ENCODE measurements around the gene EXOC4.

The EXOC4 gene

GRCh38 chr7:133937786-133938185, 684.9 kb downstream of the EXOC4 start:
- ChIA-PET CTCF (no interaction called here), POLR2A (no interaction called here)
- WGBS (ENCODE audit: insufficient coverage): 100% methylated on average over 2 of the region's 6 CpGs

DNA sequence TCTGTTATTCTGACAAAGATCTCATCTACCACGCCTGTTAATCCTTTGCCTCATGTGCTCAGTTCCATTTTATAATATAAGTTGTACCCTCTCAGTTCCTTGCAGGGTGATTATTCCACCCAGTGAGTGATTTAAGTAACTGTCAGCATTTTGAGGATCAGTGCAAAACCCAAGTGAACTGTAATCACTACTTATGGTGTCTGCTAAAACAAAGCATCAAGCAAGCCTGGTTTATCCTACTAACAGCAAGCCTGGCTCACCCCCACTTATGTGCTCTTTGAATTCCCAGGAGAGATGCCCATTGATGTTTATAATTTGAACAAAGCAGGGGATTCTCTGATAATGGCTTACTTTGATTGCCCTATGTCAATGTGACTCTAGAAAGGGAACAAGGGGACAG, 687.5 kb downstream of the EXOC4 start:
- H3K27ac ChIP-seq (ENCODE audit: insufficient read depth in 1 of 2, low read depth in 1 of 2, low read length in 2 of 2, poor library complexity in 1 of 2, severe bottlenecking in 2 of 2): no peak overlapping the region
- no peak for DNase-seq
- WGBS (ENCODE audit: insufficient coverage): 100% methylated on average over 1 of the region's 1 CpG
- H3K27me3 ChIP-seq (replicated peaks in 2 of 5; ENCODE audit: control insufficient read depth in 4 of 5, insufficient read depth in 5 of 5, low read length in 4 of 5): no peaks in the 10 kb centered on the region
- ChIA-PET CTCF (no interaction called here), POLR2A (no interaction called here)
- H3K36me3 ChIP-seq (ENCODE audit: control insufficient read depth in 4 of 4, insufficient read depth in 4 of 4, low read length in 3 of 4): peaks cover 2 to 15% (median 11%) of the 10 kb centered on the region in 4 experiments
- no peak overlapping the region for H3K4me3 ChIP-seq (ENCODE audit: control insufficient read depth in 1 of 7, extremely low read depth in 1 of 7, insufficient read depth in 4 of 7, low read depth in 2 of 7, low read length in 6 of 7)
- H3K4me1 ChIP-seq (ENCODE audit: control extremely low read depth in 1 of 4, control insufficient read depth in 4 of 4, insufficient read depth in 4 of 4, low read length in 3 of 4): no peaks in the 10 kb centered on the region
- no peaks in the 10 kb centered on the region for H3K9me3 ChIP-seq (ENCODE audit: control extremely low read depth in 1 of 5, control insufficient read depth in 4 of 5, insufficient read depth in 2 of 5, low read depth in 1 of 5, low read length in 4 of 5)

More at GRCh38 chr7:133937786-133938185, 684.9 kb downstream of the EXOC4 start:
- Histone ChIP-seq H3K27ac (ENCODE audit: insufficient read depth in 1 of 2, low read depth in 1 of 2, low read length in 2 of 2, poor library complexity in 1 of 2, severe bottlenecking in 2 of 2) (no peak overlapping the region), H3K36me3 (ENCODE audit: control insufficient read depth in 4 of 4, insufficient read depth in 4 of 4, low read length in 3 of 4) (peaks cover 2 to 15% (median 11%) of the 10 kb centered on the region in 4 experiments), H3K4me3 (ENCODE audit: control insufficient read depth in 1 of 7, extremely low read depth in 1 of 7, insufficient read depth in 4 of 7, low read depth in 2 of 7, low read length in 6 of 7) (no peak overlapping the region), H3K9me3 (ENCODE audit: control extremely low read depth in 1 of 5, control insufficient read depth in 4 of 5, insufficient read depth in 2 of 5, low read depth in 1 of 5, low read length in 4 of 5) (no peaks in the 10 kb centered on the region), H3K4me1 (ENCODE audit: control extremely low read depth in 1 of 4, control insufficient read depth in 4 of 4, insufficient read depth in 4 of 4, low read length in 3 of 4) (no peaks in the 10 kb centered on the region), H3K27me3 (replicated peaks in 2 of 5; ENCODE audit: control insufficient read depth in 4 of 5, insufficient read depth in 5 of 5, low read length in 4 of 5) (no peaks in the 10 kb centered on the region)
- no peak for DNase-seq

- no peaks in the 10 kb centered on the region for H3K27me3 ChIP-seq (replicated peaks in 2 of 5; ENCODE audit: control insufficient read depth in 4 of 5, insufficient read depth in 5 of 5, low read length in 4 of 5)
- peaks cover 2 to 15% (median 11%) of the 10 kb centered on the region in 4 experiments for H3K36me3 ChIP-seq (ENCODE audit: control insufficient read depth in 4 of 4, insufficient read depth in 4 of 4, low read length in 3 of 4)
- ChIA-PET POLR2A (no interaction called here), CTCF (no interaction called here)
- no peak overlapping the region for H3K27ac ChIP-seq (ENCODE audit: insufficient read depth in 1 of 2, low read depth in 1 of 2, low read length in 2 of 2, poor library complexity in 1 of 2, severe bottlenecking in 2 of 2)
- H3K9me3 ChIP-seq (ENCODE audit: control extremely low read depth in 1 of 5, control insufficient read depth in 4 of 5, insufficient read depth in 2 of 5, low read depth in 1 of 5, low read length in 4 of 5): no peaks in the 10 kb centered on the region
- H3K4me3 ChIP-seq (ENCODE audit: control insufficient read depth in 1 of 7, extremely low read depth in 1 of 7, insufficient read depth in 4 of 7, low read depth in 2 of 7, low read length in 6 of 7): no peak overlapping the region
- DNase-seq: no peak
- WGBS (ENCODE audit: insufficient coverage): no CpG with 5 or more reads among the region's 2 CpGs
- no peaks in the 10 kb centered on the region for H3K4me1 ChIP-seq (ENCODE audit: control extremely low read depth in 1 of 4, control insufficient read depth in 4 of 4, insufficient read depth in 4 of 4, low read length in 3 of 4)
Measured at GRCh38 chr7:133941496-133941895, 688.6 kb downstream of the EXOC4 start.

DNA sequence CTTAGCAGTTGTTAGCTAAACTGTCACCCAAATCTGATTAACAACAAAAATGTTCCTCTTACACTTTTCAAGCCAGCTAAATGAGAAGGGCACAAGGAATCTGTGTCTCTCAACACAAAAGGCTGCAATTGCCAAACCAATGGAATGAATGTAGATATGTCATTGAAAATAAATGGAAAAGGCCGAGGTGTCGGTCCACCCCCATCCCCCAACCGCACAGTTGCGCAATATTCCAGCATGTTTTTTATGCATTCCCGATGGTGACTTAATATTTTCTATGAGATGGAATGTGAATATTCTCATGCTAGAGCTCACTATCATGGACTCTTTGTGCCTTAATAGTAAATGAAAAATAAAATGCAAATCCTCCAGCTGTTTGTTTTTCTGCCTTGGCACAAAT, 692.6 kb downstream of the EXOC4 start:
- WGBS (ENCODE audit: insufficient coverage): no CpG with 5 or more reads among the region's 5 CpGs
- H3K9me3 ChIP-seq (ENCODE audit: control extremely low read depth in 1 of 5, control insufficient read depth in 4 of 5, insufficient read depth in 2 of 5, low read depth in 1 of 5, low read length in 4 of 5): no peaks in the 10 kb centered on the region
- no peak overlapping the region for H3K27ac ChIP-seq (ENCODE audit: insufficient read depth in 1 of 2, low read depth in 1 of 2, low read length in 2 of 2, poor library complexity in 1 of 2, severe bottlenecking in 2 of 2)
- ChIA-PET CTCF (interaction anchor here (0.6 kb wide), 1 partner anchor 185 kb away, joined by 3 read pairs; no protein-coding TSS in a partner anchor), POLR2A (no interaction called here)
- peaks cover 0 to 4% (median 2%) of the 10 kb centered on the region in 4 experiments for H3K36me3 ChIP-seq (ENCODE audit: control insufficient read depth in 4 of 4, insufficient read depth in 4 of 4, low read length in 3 of 4)
- H3K4me1 ChIP-seq (ENCODE audit: control extremely low read depth in 1 of 4, control insufficient read depth in 4 of 4, insufficient read depth in 4 of 4, low read length in 3 of 4): no peaks in the 10 kb centered on the region
- DNase-seq: no peak
- no peaks in the 10 kb centered on the region for H3K27me3 ChIP-seq (replicated peaks in 2 of 5; ENCODE audit: control insufficient read depth in 4 of 5, insufficient read depth in 5 of 5, low read length in 4 of 5)
- no peak overlapping the region for H3K4me3 ChIP-seq (ENCODE audit: control insufficient read depth in 1 of 7, extremely low read depth in 1 of 7, insufficient read depth in 4 of 7, low read depth in 2 of 7, low read length in 6 of 7)

GRCh38 chr7:133947458-133948254, 694.8 kb downstream of the EXOC4 start:
- DNase-seq: peak in 2 of 3 donors; percentile 6 to 13
- POLR2A ChIA-PET: no interaction called here
- no peaks in the 10 kb centered on the region for H3K27me3 ChIP-seq (replicated peaks in 2 of 5; ENCODE audit: control insufficient read depth in 4 of 5, insufficient read depth in 5 of 5, low read length in 4 of 5)
- WGBS (ENCODE audit: insufficient coverage): 97% methylated on average over 4 of the region's 6 CpGs
- H3K4me3 ChIP-seq (ENCODE audit: control insufficient read depth in 1 of 7, extremely low read depth in 1 of 7, insufficient read depth in 4 of 7, low read depth in 2 of 7, low read length in 6 of 7): no peak overlapping the region
- H3K9me3 ChIP-seq (ENCODE audit: control extremely low read depth in 1 of 5, control insufficient read depth in 4 of 5, insufficient read depth in 2 of 5, low read depth in 1 of 5, low read length in 4 of 5): peaks cover 0 to 3% (median 0%) of the 10 kb centered on the region in 5 experiments
- no peak overlapping the region for H3K27ac ChIP-seq (ENCODE audit: insufficient read depth in 1 of 2, low read depth in 1 of 2, low read length in 2 of 2, poor library complexity in 1 of 2, severe bottlenecking in 2 of 2)
- no peaks in the 10 kb centered on the region for H3K4me1 ChIP-seq (ENCODE audit: control extremely low read depth in 1 of 4, control insufficient read depth in 4 of 4, insufficient read depth in 4 of 4, low read length in 3 of 4)
- peaks cover 0 to 17% (median 2%) of the 10 kb centered on the region in 4 experiments for H3K36me3 ChIP-seq (ENCODE audit: control insufficient read depth in 4 of 4, insufficient read depth in 4 of 4, low read length in 3 of 4)
- CTCF ChIA-PET: no interaction called here

DNA sequence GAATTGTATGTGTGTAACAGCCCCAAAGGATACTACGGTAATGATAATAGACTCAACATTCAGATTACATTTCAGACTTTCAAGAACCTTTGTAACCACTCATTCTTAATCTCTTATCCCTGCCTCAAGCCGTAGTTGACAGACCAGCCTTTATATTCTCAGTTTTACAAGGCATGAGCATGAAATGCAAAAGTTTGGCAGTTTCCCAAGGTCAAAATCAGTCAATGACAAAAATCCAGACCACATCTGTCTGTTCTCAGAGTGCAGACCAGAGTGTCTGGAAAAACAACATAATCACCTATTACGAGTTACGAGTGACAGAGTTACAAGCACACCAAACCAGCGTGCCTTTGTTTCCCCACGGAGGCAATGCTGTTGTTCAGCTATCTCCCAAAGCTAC, 695.7 kb downstream of the EXOC4 start:
- Histone ChIP-seq H3K4me3 (ENCODE audit: control insufficient read depth in 1 of 7, extremely low read depth in 1 of 7, insufficient read depth in 4 of 7, low read depth in 2 of 7, low read length in 6 of 7) (no peak overlapping the region), H3K36me3 (ENCODE audit: control insufficient read depth in 4 of 4, insufficient read depth in 4 of 4, low read length in 3 of 4) (peaks cover 0 to 21% (median 2%) of the 10 kb centered on the region in 4 experiments), H3K9me3 (ENCODE audit: control extremely low read depth in 1 of 5, control insufficient read depth in 4 of 5, insufficient read depth in 2 of 5, low read depth in 1 of 5, low read length in 4 of 5) (peaks cover 0 to 3% (median 0%) of the 10 kb centered on the region in 5 experiments), H3K4me1 (ENCODE audit: control extremely low read depth in 1 of 4, control insufficient read depth in 4 of 4, insufficient read depth in 4 of 4, low read length in 3 of 4) (no peaks in the 10 kb centered on the region), H3K27me3 (replicated peaks in 2 of 5; ENCODE audit: control insufficient read depth in 4 of 5, insufficient read depth in 5 of 5, low read length in 4 of 5) (no peaks in the 10 kb centered on the region), H3K27ac (ENCODE audit: insufficient read depth in 1 of 2, low read depth in 1 of 2, low read length in 2 of 2, poor library complexity in 1 of 2, severe bottlenecking in 2 of 2) (no peak overlapping the region)
- POLR2A ChIA-PET: no interaction called here
- WGBS (ENCODE audit: insufficient coverage): 100% methylated on average over 6 of the region's 6 CpGs
- no peak for DNase-seq
- CTCF ChIA-PET: no interaction called here

- ChIA-PET POLR2A (no interaction called here), CTCF (no interaction called here)
- Histone ChIP-seq H3K4me1 (ENCODE audit: control extremely low read depth in 1 of 4, control insufficient read depth in 4 of 4, insufficient read depth in 4 of 4, low read length in 3 of 4) (no peaks in the 10 kb centered on the region), H3K9me3 (ENCODE audit: control extremely low read depth in 1 of 5, control insufficient read depth in 4 of 5, insufficient read depth in 2 of 5, low read depth in 1 of 5, low read length in 4 of 5) (peaks cover 4 to 17% (median 8%) of the 10 kb centered on the region in 5 experiments), H3K4me3 (ENCODE audit: control insufficient read depth in 1 of 7, extremely low read depth in 1 of 7, insufficient read depth in 4 of 7, low read depth in 2 of 7, low read length in 6 of 7) (no peak overlapping the region), H3K36me3 (ENCODE audit: control insufficient read depth in 4 of 4, insufficient read depth in 4 of 4, low read length in 3 of 4) (peaks cover 0 to 30% (median 2%) of the 10 kb centered on the region in 4 experiments), H3K27me3 (replicated peaks in 2 of 5; ENCODE audit: control insufficient read depth in 4 of 5, insufficient read depth in 5 of 5, low read length in 4 of 5) (no peaks in the 10 kb centered on the region), H3K27ac (ENCODE audit: insufficient read depth in 1 of 2, low read depth in 1 of 2, low read length in 2 of 2, poor library complexity in 1 of 2, severe bottlenecking in 2 of 2) (no peak overlapping the region)
- WGBS (ENCODE audit: insufficient coverage): 83% methylated on average over 4 of the region's 4 CpGs
- no peak for DNase-seq
Measured at GRCh38 chr7:133950855-133951254, 698.0 kb downstream of the EXOC4 start.
